WTC11 (cell line): Measurements from ENCODE around the gene ANO2. TPM values are rescaled to one million over a fixed set of nuclear protein-coding genes. Genes with fewer than 3 reads are reported as not detected.

Source experiments
- ATAC-seq: fragments of 200-7000 bp; cut with Tn5 transposase; 2 replicates; pipeline ENCODE4 v1.10.0; 2021; ENCODE audit warnings: mild to moderate bottlenecking, moderate library complexity
- CTCF ChIA-PET: fragments of 300-600 bp; sonication (Branson Sonifier 250); formaldehyde crosslinking; loops from one replicate; lab custom pipeline; 2021; ENCODE audit warnings: antibody characterized with exemption; lab: Charles Lee
- POLR2A ChIA-PET: fragments of 350-600 bp; sonication (Branson Sonifier 250); formaldehyde crosslinking; loops from one replicate; lab custom pipeline; 2021; ENCODE audit warnings: antibody characterized with exemption; lab: Charles Lee
- DNase-seq: peaks from one replicate; pipeline ENCODE4 v3.0.0; 2021; ENCODE audit warnings: low spot score
- H3K27ac Mint-ChIP-seq: 2 replicates; pipeline ENCODE4 v1.8.0; 2021; ENCODE audit warnings: mixed read lengths
- H3K27me3 Mint-ChIP-seq: 2 replicates; pipeline ENCODE4 v1.8.0; 2021; ENCODE audit warnings: low read depth, mild to moderate bottlenecking, moderate library complexity, mixed read lengths
- H3K36me3 Mint-ChIP-seq: 2 replicates; pipeline ENCODE4 v1.8.0; 2021; ENCODE audit warnings: mixed read lengths
- H3K4me1 Mint-ChIP-seq: 2 replicates; pipeline ENCODE4 v1.8.0; 2022; ENCODE audit warnings: mixed read lengths
- H3K4me3 Mint-ChIP-seq: 2 replicates; pipeline ENCODE4 v1.8.0; 2021; ENCODE audit warnings: mild to moderate bottlenecking, moderate library complexity, mixed read lengths
- H3K9me3 Mint-ChIP-seq: 2 replicates; pipeline ENCODE4 v1.8.0; 2021; ENCODE audit warnings: mixed read lengths
- AFF4 ChIP-seq: sonication (generic); formaldehyde crosslinking; IDR thresholded peaks from 2 replicates; pipeline ENCODE4 v1.8.1; 2023; ENCODE audit warnings: mild to moderate bottlenecking, missing genetic modification reagents, borderline replicate concordance
- CREM ChIP-seq: sonication (generic); formaldehyde crosslinking; IDR thresholded peaks from 2 replicates; pipeline ENCODE4 v1.8.1; 2022; ENCODE audit warnings: mild to moderate bottlenecking, missing genetic modification reagents, moderate library complexity
- E2F1 ChIP-seq: sonication (generic); formaldehyde crosslinking; IDR thresholded peaks from 2 replicates; pipeline ENCODE4 v1.8.0; 2022; ENCODE audit warnings: mild to moderate bottlenecking, missing genetic modification reagents
- HMGA2 ChIP-seq: fragments of 250-450 bp; sonication (Bioruptor Pico); IDR thresholded peaks from 2 replicates; pipeline ENCODE4 v1.4.0; 2021; ENCODE audit warnings: mild to moderate bottlenecking, moderate library complexity
- MXD4 ChIP-seq: fragments of 250-450 bp; sonication (Bioruptor Pico); IDR thresholded peaks from 2 replicates; pipeline ENCODE4 v1.8.0; 2021; ENCODE audit warnings: mild to moderate bottlenecking, moderate library complexity, borderline replicate concordance
- NR3C1 ChIP-seq: sonication (generic); formaldehyde crosslinking; conservative IDR thresholded peaks from 2 replicates; pipeline ENCODE4 v1.8.1; 2023; ENCODE audit warnings: low read depth, mild to moderate bottlenecking, missing genetic modification reagents
- OVOL2 ChIP-seq: fragments of 250-450 bp; sonication (Bioruptor Pico); IDR thresholded peaks from 2 replicates; pipeline ENCODE4 v1.9.0; 2021; ENCODE audit warnings: mild to moderate bottlenecking, borderline replicate concordance
- RELA ChIP-seq: sonication (generic); formaldehyde crosslinking; IDR thresholded peaks from 2 replicates; pipeline ENCODE4 v1.8.1; 2022; ENCODE audit warnings: missing genetic modification reagents, mild to moderate bottlenecking, borderline replicate concordance
- SOX15 ChIP-seq: fragments of 250-450 bp; sonication (Bioruptor Pico); IDR thresholded peaks from 2 replicates; pipeline ENCODE4 v1.9.0; 2021; ENCODE audit warnings: mild to moderate bottlenecking
- TEAD1 ChIP-seq: sonication (generic); formaldehyde crosslinking; IDR thresholded peaks from 2 replicates; pipeline ENCODE4 v1.8.0; 2022; ENCODE audit warnings: mild to moderate bottlenecking, missing genetic modification reagents
- ZNF263 ChIP-seq: sonication (generic); formaldehyde crosslinking; IDR thresholded peaks from 2 replicates; pipeline ENCODE4 v1.8.1; 2022; ENCODE audit warnings: low read depth, mild to moderate bottlenecking, moderate library complexity, missing genetic modification reagents
- total RNA-seq: library from RNA; stranded (reverse); gene quantifications from 3 replicates; pipeline ENCODE4 v1.2.3, GENCODE V29; 2021
- TF ChIP-seq, protein P1 (sequence below): sonication (generic); formaldehyde crosslinking; IDR thresholded peaks from 2 replicates; pipeline ENCODE4 v1.8.0; 2023; ENCODE audit warnings: mild to moderate bottlenecking, missing genetic modification reagents
- TF ChIP-seq, protein P2 (sequence below): sonication (generic); formaldehyde crosslinking; conservative IDR thresholded peaks from 2 replicates; pipeline ENCODE4 v1.8.1; 2022; ENCODE audit warnings: mild to moderate bottlenecking, missing genetic modification reagents
- TF ChIP-seq, protein P3 (sequence below): fragments of 250-450 bp; sonication (Bioruptor Pico); IDR thresholded peaks from 2 replicates; pipeline ENCODE4 v1.8.0; 2021; ENCODE audit warnings: mild to moderate bottlenecking
- TF ChIP-seq, protein P4 (sequence below): sonication (generic); formaldehyde crosslinking; IDR thresholded peaks from 2 replicates; pipeline ENCODE4 v1.8.1; 2022; ENCODE audit warnings: mild to moderate bottlenecking, missing genetic modification reagents, moderate library complexity, borderline replicate concordance

The ANO2 gene
- total RNA-seq, 1 experiment from 2014 or later, result 2.8 TPM

GRCh38 chr12:5953835-5954586 lies 9.0 kb upstream of the ANO2 start:
- Mint-ChIP-seq H3K36me3 (no peaks in the 10 kb centered on the region), H3K9me3 (peaks cover 7% of the 10 kb centered on the region; the same call in 1 of the 2 replicates), H3K27me3 (peaks cover 6% of the 10 kb centered on the region), H3K27ac (no peak overlapping the region), H3K4me1 (peaks cover 3% of the 10 kb centered on the region; the same call in 1 of the 2 replicates), H3K4me3 (no peak overlapping the region)
- DNase-seq (no peak), ATAC-seq (no peak)
- ChIA-PET POLR2A (interaction anchor here (0.6 kb wide), 1 partner anchor 369 kb away, joined by 3 read pairs; no protein-coding TSS in a partner anchor), CTCF (no interaction called here)
- TF ChIP-seq TEAD1, result no peak

- ChIA-PET POLR2A (no interaction called here), CTCF (interaction anchor here (1.1 to 1.9 kb wide), 4 partner anchors 36 to 87 kb away, joined by 3 to 8 read pairs (median 5); no protein-coding TSS in a partner anchor)
- Mint-ChIP-seq H3K27ac (no peak overlapping the region), H3K4me1 (peaks cover 3% of the 10 kb centered on the region; the same call in 1 of the 2 replicates), H3K27me3 (peaks cover 23% of the 10 kb centered on the region), H3K36me3 (no peaks in the 10 kb centered on the region), H3K9me3 (peaks cover under 1% of the 10 kb centered on the region; the same call in 1 of the 2 replicates), H3K4me3 (no peak overlapping the region)
- ATAC-seq (no peak), DNase-seq (no peak)
- TF ChIP-seq HMGA2 (CRISPR knock-in tag) (no peak), E2F1 (CRISPR knock-in tag) (no peak)
- TF ChIP-seq, all 79 proteins: peak for 0
Observed at GRCh38 chr12:5952031-5952430, 7.0 kb upstream of the ANO2 start.

- no peak overlapping the region for H3K27ac Mint-ChIP-seq
- POLR2A ChIA-PET, result no interaction called here
- peaks cover 52% of the 10 kb centered on the region for H3K27me3 Mint-ChIP-seq
Observed at GRCh38 chr12:5948696-5949095, 3.6 kb upstream of the ANO2 start.

More at GRCh38 chr12:5948696-5949095, 3.6 kb upstream of the ANO2 start:
- Mint-ChIP-seq H3K9me3 (no peaks in the 10 kb centered on the region), H3K4me3 (no peak overlapping the region), H3K4me1 (peaks cover 19% of the 10 kb centered on the region), H3K36me3 (no peaks in the 10 kb centered on the region)
- TF ChIP-seq, protein P1, sequence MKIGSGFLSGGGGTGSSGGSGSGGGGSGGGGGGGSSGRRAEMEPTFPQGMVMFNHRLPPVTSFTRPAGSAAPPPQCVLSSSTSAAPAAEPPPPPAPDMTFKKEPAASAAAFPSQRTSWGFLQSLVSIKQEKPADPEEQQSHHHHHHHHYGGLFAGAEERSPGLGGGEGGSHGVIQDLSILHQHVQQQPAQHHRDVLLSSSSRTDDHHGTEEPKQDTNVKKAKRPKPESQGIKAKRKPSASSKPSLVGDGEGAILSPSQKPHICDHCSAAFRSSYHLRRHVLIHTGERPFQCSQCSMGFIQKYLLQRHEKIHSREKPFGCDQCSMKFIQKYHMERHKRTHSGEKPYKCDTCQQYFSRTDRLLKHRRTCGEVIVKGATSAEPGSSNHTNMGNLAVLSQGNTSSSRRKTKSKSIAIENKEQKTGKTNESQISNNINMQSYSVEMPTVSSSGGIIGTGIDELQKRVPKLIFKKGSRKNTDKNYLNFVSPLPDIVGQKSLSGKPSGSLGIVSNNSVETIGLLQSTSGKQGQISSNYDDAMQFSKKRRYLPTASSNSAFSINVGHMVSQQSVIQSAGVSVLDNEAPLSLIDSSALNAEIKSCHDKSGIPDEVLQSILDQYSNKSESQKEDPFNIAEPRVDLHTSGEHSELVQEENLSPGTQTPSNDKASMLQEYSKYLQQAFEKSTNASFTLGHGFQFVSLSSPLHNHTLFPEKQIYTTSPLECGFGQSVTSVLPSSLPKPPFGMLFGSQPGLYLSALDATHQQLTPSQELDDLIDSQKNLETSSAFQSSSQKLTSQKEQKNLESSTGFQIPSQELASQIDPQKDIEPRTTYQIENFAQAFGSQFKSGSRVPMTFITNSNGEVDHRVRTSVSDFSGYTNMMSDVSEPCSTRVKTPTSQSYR (CRISPR knock-in tag), result no peak
- TF ChIP-seq OVOL2, result no peak
- TF ChIP-seq RELA, result no peak
- TF ChIP-seq, protein P2, sequence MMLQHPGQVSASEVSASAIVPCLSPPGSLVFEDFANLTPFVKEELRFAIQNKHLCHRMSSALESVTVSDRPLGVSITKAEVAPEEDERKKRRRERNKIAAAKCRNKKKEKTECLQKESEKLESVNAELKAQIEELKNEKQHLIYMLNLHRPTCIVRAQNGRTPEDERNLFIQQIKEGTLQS (CRISPR knock-in tag), result no peak
- TF ChIP-seq ZNF263 (CRISPR knock-in tag), result no peak
- no peak for TF ChIP-seq SOX15 (CRISPR knock-in tag)
- TF ChIP-seq, protein P3, sequence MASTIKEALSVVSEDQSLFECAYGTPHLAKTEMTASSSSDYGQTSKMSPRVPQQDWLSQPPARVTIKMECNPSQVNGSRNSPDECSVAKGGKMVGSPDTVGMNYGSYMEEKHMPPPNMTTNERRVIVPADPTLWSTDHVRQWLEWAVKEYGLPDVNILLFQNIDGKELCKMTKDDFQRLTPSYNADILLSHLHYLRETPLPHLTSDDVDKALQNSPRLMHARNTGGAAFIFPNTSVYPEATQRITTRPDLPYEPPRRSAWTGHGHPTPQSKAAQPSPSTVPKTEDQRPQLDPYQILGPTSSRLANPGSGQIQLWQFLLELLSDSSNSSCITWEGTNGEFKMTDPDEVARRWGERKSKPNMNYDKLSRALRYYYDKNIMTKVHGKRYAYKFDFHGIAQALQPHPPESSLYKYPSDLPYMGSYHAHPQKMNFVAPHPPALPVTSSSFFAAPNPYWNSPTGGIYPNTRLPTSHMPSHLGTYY, result no peak
- no peak for TF ChIP-seq AFF4 (CRISPR knock-in tag)
- TF ChIP-seq E2F1 (CRISPR knock-in tag), result no peak
- TF ChIP-seq CREM (CRISPR knock-in tag), result no peak
- no peak for TF ChIP-seq NR3C1 (CRISPR knock-in tag)
- TF ChIP-seq, protein P4, sequence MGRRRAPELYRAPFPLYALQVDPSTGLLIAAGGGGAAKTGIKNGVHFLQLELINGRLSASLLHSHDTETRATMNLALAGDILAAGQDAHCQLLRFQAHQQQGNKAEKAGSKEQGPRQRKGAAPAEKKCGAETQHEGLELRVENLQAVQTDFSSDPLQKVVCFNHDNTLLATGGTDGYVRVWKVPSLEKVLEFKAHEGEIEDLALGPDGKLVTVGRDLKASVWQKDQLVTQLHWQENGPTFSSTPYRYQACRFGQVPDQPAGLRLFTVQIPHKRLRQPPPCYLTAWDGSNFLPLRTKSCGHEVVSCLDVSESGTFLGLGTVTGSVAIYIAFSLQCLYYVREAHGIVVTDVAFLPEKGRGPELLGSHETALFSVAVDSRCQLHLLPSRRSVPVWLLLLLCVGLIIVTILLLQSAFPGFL (CRISPR knock-in tag), result no peak
- TF ChIP-seq MXD4 (CRISPR knock-in tag), result no peak
- CTCF ChIA-PET, result no interaction called here
- ATAC-seq (no peak), DNase-seq (no peak)
